Measurements from ENCODE around the gene ZNF747. TPM values are rescaled to one million over a fixed set of nuclear protein-coding genes. Genes with fewer than 3 reads are reported as not detected.
A peak's percentile ranks its signal among the peaks of the same experiment; 100 is the strongest.

The ZNF747 gene
- total RNA-seq, 4 donors from 2014 or later, result 16.0 to 25.7 (median 16.8) TPM

DNA sequence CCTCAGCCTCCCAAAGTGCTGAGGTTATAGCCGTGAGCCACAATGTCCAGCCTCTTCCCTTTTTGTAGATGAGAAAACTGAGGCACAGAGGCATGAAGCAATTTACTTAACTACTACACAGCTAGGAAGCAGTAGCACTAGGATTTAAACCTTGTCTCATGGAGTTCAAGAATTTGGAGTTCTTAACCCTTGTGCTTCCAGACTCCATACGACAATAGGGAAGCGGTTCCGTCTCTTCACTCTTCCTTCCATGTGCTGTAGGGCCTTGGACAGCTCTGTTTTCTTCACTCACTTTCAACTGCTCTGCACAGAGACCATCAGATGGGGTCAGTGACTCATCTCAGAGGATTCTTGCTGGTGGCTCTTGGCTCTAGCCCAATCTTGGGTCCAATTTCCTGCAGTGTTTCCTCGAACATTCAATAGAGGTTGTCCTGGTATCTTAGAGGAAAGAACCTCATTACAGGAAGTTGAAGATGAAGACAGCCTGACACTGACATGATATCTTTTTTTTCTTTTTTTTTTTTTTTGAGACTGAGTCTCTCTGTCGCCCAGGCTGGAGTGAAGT lies 42.8 kb downstream of the ZNF747 start:
- DNase-seq, result peak; percentile 24
- intact Hi-C loops (cut with DNase I; ENCODE audit: low total_unique reads), result no loop called here
- Histone ChIP-seq H3K27ac (no peak overlapping the region), H3K9me3 (no peaks in the 10 kb centered on the region), H3K36me3 (no peaks in the 10 kb centered on the region), H3K4me1 (peaks cover 0 to 8% (median 0%) of the 10 kb centered on the region in 4 donors), H3K4me3 (no peak overlapping the region), H3K27me3 (no peaks in the 10 kb centered on the region)
- in situ Hi-C loops (cut with MboI; ENCODE audit: low pct_ligation_motif_present in 1 of 4, low pct_unique_long_range_greater_than_20kb in 1 of 4, low sequenced_read_pairs in 3 of 4), result no loop called here
- TF ChIP-seq POLR2A (IDR thresholded peaks at IDR 0.05) (no peak), EP300 (IDR thresholded peaks at IDR 0.05; ENCODE audit: low read depth) (no peak), POLR2AphosphoS5 (IDR thresholded peaks at IDR 0.05) (no peak)
- TF ChIP-seq, protein P1, sequence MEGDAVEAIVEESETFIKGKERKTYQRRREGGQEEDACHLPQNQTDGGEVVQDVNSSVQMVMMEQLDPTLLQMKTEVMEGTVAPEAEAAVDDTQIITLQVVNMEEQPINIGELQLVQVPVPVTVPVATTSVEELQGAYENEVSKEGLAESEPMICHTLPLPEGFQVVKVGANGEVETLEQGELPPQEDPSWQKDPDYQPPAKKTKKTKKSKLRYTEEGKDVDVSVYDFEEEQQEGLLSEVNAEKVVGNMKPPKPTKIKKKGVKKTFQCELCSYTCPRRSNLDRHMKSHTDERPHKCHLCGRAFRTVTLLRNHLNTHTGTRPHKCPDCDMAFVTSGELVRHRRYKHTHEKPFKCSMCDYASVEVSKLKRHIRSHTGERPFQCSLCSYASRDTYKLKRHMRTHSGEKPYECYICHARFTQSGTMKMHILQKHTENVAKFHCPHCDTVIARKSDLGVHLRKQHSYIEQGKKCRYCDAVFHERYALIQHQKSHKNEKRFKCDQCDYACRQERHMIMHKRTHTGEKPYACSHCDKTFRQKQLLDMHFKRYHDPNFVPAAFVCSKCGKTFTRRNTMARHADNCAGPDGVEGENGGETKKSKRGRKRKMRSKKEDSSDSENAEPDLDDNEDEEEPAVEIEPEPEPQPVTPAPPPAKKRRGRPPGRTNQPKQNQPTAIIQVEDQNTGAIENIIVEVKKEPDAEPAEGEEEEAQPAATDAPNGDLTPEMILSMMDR (IDR thresholded peaks at IDR 0.05), result no peak
- 58 to 73% methylated on average over 2 to 6 of the region's 6 CpGs for WGBS, 2 donors (ENCODE audit: low coverage in 1 of 2)

DNA sequence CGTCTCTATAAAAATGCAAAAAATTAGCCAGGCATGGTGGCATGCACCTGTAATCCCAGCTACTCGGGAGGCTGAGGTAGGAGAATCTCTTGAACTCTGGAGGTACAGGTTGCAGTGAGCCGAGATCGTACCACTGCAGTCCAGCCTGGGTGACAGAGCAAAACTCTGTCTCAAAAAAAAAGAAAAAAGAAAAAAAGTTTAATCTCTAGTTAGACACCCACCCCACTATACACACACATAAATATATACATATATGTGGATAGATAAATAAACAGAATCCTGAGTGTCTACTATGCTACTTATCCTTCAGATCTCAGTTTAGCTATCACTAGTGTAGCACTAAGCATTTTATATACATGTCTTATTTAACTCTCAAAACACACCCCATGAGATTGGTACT lies 43.4 kb downstream of the ZNF747 start:
- H3K27ac ChIP-seq, result no peak overlapping the region
- H3K9me3 ChIP-seq, result no peaks in the 10 kb centered on the region
- intact Hi-C loops (cut with DNase I; ENCODE audit: low total_unique reads) (no loop called here), in situ Hi-C loops (cut with MboI; ENCODE audit: low pct_ligation_motif_present in 1 of 4, low pct_unique_long_range_greater_than_20kb in 1 of 4, low sequenced_read_pairs in 3 of 4) (no loop called here)
- DNase-seq, result no peak
- no peak overlapping the region for H3K4me3 ChIP-seq
- no peaks in the 10 kb centered on the region for H3K36me3 ChIP-seq
- no peaks in the 10 kb centered on the region for H3K27me3 ChIP-seq
- TF ChIP-seq POLR2AphosphoS5 (IDR thresholded peaks at IDR 0.05) (no peak), POLR2A (IDR thresholded peaks at IDR 0.05) (no peak), EP300 (IDR thresholded peaks at IDR 0.05; ENCODE audit: low read depth) (no peak)
- TF ChIP-seq, protein P1 (IDR thresholded peaks at IDR 0.05), result no peak
- peaks cover 0 to 8% (median 0%) of the 10 kb centered on the region in 4 donors for H3K4me1 ChIP-seq
- 87 to 100% methylated on average over 2 to 4 of the region's 4 CpGs for WGBS, 2 donors (ENCODE audit: low coverage in 1 of 2)

DNA sequence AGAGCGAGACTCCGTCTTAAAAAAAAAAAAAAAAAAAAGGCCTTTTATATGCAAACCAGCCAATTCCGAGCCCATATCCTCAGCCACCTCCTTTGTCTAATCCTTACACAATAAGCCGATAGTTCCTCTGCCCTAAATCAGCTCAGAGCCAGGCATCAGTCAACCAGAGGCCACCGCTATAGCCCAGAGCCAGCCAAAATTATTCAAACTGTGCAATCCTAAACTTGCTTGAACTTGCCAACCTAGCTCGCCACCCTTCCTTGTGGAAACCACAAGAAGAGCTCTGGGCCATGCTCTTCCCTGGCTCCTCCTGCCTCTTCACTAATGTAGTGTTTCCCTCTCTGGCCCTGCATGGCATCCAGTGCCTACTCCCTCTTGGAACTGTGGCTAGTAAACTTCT lies 44.4 kb downstream of the ZNF747 start:
- 33 to 90% methylated on average over 1 to 6 of the region's 6 CpGs for WGBS, 2 donors (ENCODE audit: low coverage in 1 of 2)
- peaks cover 0 to 8% (median 0%) of the 10 kb centered on the region in 4 donors for H3K4me1 ChIP-seq

DNA sequence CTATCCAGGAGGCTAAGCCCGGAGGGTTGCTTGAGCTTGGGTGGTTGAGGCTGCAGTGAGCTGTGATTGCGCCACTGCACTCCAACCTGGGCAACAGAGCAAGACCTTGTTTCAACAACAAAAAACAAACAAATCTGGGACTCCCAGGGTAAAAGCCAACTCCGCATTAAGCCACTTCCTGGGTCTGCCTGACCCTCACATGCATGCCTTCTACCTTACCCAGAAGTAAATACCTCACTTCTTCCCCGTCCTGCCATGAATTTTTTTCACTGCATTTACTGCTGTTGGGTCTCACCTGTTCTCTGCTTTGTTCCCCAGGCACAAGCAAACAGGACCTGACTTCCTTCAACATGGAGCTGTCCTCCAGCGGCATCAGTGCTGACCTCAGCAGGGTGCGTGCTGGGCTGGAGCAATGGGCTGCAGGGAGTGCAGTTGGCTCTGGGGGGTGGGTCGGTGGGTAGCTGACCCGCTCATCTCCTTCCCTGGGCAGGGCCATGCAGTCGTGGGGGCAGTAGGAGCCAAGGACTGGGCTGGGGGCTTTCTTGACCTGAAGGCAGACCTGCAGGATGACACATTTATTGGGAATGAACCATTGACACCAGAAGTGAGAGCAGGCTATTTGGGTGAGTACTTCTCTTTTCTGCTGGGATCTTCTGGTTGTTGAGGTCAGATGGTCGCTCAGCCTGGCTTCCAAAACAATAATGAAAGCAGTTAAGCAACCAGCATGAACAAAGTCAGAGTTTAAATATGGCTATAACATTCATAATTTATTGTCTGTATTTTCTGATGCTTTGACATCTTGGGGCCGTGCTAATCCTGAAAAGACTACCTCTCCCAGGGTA lies 45.7 kb downstream of the ZNF747 start:
- no peak overlapping the region for H3K4me3 ChIP-seq
- no peaks in the 10 kb centered on the region for H3K9me3 ChIP-seq
- in situ Hi-C loops (cut with MboI; ENCODE audit: low pct_ligation_motif_present in 1 of 4, low pct_unique_long_range_greater_than_20kb in 1 of 4, low sequenced_read_pairs in 3 of 4), result no loop called here
- H3K27me3 ChIP-seq, result no peaks in the 10 kb centered on the region
- no peak for DNase-seq
- WGBS, 2 donors (ENCODE audit: low coverage in 1 of 2), result 69 to 74% methylated on average over 6 to 10 of the region's 11 CpGs
- H3K36me3 ChIP-seq, result no peaks in the 10 kb centered on the region
- TF ChIP-seq POLR2AphosphoS5 (IDR thresholded peaks at IDR 0.05) (no peak), POLR2A (IDR thresholded peaks at IDR 0.05) (no peak)
- H3K27ac ChIP-seq, result no peak overlapping the region
- intact Hi-C loops (cut with DNase I; ENCODE audit: low total_unique reads), result no loop called here
- peaks cover 0 to 8% (median 0%) of the 10 kb centered on the region in 4 donors for H3K4me1 ChIP-seq

More for the DNA sequence above, 44.4 kb downstream of the ZNF747 start:
- TF ChIP-seq POLR2AphosphoS5 (IDR thresholded peaks at IDR 0.05), result no peak
- TF ChIP-seq POLR2A (IDR thresholded peaks at IDR 0.05), result no peak
- no peak for TF ChIP-seq EP300 (IDR thresholded peaks at IDR 0.05; ENCODE audit: low read depth)
- TF ChIP-seq, protein P1 (IDR thresholded peaks at IDR 0.05), result no peak
- no peak for DNase-seq
- no peaks in the 10 kb centered on the region for H3K36me3 ChIP-seq
- no peaks in the 10 kb centered on the region for H3K9me3 ChIP-seq
- no peak overlapping the region for H3K4me3 ChIP-seq
- intact Hi-C loops (cut with DNase I; ENCODE audit: low total_unique reads) (no loop called here), in situ Hi-C loops (cut with MboI; ENCODE audit: low pct_ligation_motif_present in 1 of 4, low pct_unique_long_range_greater_than_20kb in 1 of 4, low sequenced_read_pairs in 3 of 4) (no loop called here)
- H3K27ac ChIP-seq, result no peak overlapping the region
- no peaks in the 10 kb centered on the region for H3K27me3 ChIP-seq

Measured in transverse colon (tissue), 4 donors.